DMS153 treated with DMSO at 0.1 percent for 48 hours (cell line): ENCODE measurements around the gene DIAPH3.

Experiments
- DNase-seq: peaks from one replicate; lab custom pipeline; 2025; ENCODE audit not compliant: unreplicated experiment; lab: John Stamatoyannopoulos, UW

DIAPH3 gene

DNA sequence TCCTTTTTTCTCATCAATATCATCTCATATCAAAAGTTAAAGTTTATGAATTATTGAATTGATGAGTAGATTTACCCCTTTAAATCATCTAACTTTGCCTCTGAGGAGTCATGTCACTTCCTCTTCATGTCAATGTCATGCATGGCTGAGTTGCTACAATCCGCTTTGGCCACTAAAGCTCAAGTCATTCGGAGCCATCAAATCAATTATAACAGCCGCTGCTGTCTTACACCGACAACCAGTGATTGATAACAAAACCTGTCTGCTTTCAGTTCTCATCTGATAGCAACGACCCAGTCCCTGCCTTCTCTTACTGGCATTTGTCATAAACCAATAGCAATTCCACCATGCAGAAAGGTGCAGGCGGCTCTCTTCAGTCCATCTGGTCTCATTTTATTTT, 429.3 kb downstream of the DIAPH3 start:
- DNase-seq: no peak

- DNase-seq: no peak
Observed at GRCh38 chr13:59733744-59734143, 430.0 kb downstream of the DIAPH3 start.

GRCh38 chr13:59730026-59730425, 433.7 kb downstream of the DIAPH3 start:
- DNase-seq: no peak

- DNase-seq: no peak
Observed at GRCh38 chr13:59728896-59729545, 434.7 kb downstream of the DIAPH3 start.

DNA sequence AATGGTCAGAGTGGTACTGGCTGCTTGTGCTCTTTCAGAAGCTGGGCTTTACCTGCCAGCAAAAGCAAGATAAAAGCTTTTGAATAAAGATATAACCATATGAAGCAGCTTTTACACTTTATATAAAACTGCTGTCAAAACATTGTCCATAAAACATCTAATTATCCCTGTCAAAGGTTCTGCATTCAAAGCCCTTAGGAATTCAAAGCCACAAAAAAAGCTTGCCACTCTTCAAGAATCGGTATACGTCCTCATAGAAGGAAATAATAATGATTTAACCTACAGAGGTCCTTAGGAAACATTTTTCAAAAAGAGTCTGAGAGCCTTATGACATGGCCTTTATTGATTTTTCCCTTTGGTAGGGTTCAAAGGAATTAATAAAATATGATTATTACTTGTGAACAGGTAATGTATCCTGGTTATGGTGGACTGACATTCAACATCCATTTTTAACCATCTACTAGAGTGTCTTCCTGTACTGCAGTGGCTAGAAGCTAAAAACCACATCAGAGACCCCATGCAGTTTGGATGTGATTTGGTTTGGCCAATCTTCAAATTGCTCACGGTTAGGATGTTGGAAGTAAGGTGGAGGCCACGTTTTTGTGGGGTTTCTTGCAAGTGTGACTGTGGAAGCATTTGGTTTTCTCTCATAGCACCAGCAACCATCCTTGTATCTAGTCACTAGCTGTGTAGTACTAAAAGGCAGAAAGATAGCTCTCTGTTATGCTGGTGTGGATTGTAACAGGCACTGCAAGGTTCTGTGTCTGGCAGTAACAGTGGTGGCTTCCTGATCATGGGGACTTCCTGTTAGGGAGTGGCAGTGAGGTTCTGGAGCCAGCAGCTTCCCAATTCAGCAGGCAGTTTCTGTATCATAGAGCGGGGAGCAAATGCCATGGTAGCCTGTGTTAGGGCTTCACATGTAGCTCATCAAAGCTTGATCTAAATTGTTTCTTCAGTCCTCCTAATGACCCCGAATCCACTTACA, 441.5 kb downstream of the DIAPH3 start:
- no peak for DNase-seq

GRCh38 chr13:59715611-59716010, 448.1 kb downstream of the DIAPH3 start:
- DNase-seq: no peak

DNA sequence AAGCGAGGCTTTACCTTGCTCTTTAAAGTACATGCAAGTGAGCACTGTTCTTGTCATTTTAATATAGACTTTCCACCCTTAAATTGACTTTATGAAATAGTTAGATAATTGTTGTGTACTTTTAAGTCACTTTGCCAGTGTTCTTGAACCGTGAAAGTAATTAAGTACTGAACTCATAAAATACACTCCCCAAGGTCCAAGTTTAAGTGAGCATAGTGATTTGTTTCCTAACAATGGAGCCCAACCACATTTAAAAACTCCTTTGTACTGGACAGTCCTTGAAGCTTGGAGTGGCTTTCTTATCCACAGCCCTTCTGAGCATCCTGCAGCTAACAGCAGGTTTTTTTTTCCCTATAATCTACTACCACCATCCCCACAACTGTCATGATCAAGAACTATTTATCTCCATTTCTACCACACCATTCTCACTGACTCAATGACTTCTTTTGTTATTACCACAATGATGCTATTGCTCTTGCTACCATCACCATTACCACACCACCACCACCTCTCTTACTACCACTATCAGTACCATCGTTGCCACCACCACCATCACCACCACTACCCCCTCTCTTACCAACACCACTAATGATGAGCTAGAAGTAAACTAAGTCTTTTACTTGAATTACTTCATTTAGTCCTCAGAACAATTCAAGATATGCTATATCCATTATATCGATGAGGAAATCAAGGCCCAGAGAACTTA, 452.6 kb downstream of the DIAPH3 start:
- DNase-seq: no peak

DNA sequence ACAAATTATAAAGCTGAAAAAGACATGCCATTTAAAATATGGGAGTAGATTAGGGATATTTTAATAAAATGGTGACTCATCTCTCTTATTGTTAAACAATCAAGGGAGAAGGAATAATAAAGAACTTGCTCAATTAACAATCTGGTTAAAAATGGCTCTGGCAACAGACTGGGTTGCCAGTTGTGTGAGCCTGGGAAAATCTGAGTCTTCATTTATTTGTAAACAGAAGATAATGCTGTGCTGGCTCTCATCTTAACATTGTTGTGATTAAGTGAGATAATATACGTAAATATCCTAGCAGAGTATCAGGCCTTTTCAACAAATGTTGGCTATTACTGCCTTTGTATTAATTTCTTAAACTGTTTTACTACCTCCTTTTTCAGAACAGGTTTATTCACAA, 453.3 kb downstream of the DIAPH3 start:
- no peak for DNase-seq

DNA sequence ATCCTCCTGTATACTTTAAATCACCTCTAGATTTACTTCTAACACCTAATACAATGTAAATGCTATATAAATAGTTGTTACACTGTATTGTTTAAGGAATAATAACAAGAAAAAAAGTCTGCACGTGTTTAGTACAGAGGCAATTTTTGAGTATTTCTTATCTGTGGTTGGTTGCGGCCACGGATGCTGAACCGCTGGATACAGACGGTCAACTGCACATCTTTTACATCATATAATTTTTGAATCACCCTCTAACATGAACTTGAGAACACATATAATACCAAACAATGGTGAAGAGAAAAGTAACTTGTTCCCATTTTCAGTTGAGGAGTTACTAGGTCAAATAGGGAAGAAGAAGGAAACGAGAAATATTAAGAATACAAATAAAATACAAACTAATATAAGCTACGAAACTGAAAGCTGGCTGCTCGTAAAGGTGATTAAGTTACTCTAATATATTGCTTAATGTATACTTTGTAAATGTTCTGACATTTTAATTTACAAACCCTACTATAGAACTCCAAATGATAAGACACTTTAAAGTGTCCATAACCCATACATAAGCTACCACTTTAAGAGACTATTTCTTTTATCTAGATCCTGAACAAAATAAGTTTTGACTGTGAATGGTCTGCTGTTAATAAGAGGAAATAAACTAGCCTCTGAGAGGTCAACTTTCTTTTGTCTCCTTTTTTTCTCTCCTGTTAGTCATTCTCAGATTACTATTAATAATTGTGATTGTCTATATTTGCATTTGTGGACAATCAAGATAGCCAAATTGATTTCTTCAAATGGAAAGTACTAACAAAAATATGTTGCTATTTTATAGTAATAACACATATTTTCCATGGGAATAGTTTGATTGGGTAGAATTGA, 457.4 kb downstream of the DIAPH3 start:
- no peak for DNase-seq

- DNase-seq: no peak
Observed at GRCh38 chr13:59702269-59702668, 461.5 kb downstream of the DIAPH3 start.

GRCh38 chr13:59701261-59701660, 462.5 kb downstream of the DIAPH3 start:
- no peak for DNase-seq

DNA sequence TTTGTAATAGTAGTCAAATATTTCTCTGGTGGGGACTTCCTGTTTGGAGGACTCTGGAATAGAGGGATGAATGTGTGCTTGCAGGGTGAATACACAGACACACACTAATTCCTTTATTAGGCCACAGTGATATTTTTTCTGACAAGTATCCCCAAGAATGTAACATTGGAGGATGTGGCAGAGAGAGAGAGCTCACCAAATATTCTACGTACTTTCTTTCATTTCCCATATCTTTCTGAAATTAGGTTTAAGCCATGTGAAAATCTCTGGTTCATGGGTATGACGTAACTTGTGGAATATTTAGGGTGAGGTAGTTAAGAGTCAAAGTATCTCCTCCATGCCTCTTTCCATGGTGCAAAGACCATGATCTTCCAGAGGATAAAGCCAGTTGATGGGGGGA, 463.4 kb downstream of the DIAPH3 start:
- no peak for DNase-seq

- no peak for DNase-seq
Observed at GRCh38 chr13:59696271-59696670, 467.5 kb downstream of the DIAPH3 start.

- no peak for DNase-seq
Observed at GRCh38 chr13:59691501-59692066, 472.1 kb downstream of the DIAPH3 start.

- DNase-seq: no peak
Observed at GRCh38 chr13:59690857-59691500, 472.7 kb downstream of the DIAPH3 start.

- no peak for DNase-seq
Observed at GRCh38 chr13:59689057-59689456, 474.7 kb downstream of the DIAPH3 start.

GRCh38 chr13:59686798-59687394, 476.8 kb downstream of the DIAPH3 start:
- DNase-seq: no peak

DNA sequence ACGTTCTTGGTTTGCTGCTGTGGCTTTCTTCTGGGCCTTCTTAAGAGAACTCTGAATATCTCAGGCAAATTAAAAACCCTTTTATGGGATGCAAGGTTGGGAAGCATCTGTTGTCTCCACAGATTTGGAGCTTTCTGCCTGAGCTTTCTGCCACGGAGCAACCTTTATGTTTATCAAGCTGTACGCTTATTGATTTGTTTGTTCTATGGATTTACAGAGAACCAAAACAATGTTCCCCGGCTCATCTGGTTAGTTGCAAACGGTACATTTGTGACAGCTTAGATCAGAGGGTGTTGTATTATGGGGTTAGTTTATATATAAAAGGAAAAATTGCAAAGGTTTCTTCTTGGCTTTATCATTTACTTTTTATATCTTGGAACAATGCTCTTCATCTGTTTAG, 479.6 kb downstream of the DIAPH3 start:
- no peak for DNase-seq

GRCh38 chr13:59681636-59682311, 482.0 kb downstream of the DIAPH3 start:
- no peak for DNase-seq
